Hematopoietic multipotent progenitor cell (in vitro differentiated cells): ENCODE measurements around the gene LARGE1. TPM values are rescaled to one million over a fixed set of nuclear protein-coding genes. Genes with fewer than 3 reads are reported as not detected.

Experiments used
- DNase-seq, 3 donors: peaks; one replicate each; pipeline ENCODE4 v3.0.0-alpha.2; 2011 to 2015; ENCODE audit warnings: low read depth in 2 of 3, low spot score in 2 of 3
- total RNA-seq: library from RNA; depleted of rRNA; stranded (reverse); fragments of >200 nt; gene quantifications from one replicate; pipeline ENCODE4 v1.2.3, GENCODE V29; 2012

LARGE1 gene
- total RNA-seq, 1 donor: 1.6 TPM

DNA sequence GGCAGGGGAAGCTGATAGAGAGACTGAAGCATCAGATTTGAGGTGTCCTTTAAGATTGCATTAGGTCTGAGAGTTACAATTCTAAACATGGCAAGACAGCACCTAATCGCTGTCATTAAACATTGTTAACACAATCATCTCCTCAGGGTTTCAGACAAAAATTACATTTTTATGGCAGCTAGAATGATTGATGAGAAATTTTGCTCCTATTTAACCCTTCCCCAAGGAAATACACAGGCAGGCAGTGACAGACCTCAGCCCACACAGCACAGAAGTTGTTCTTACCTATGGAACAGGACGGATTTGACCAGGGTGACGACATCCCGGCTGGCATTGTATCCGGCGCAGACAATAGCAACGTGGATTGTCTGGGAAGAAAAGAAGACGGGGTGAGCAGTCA, 294.3 kb downstream of the LARGE1 start:
- DNase-seq: no peak

- DNase-seq: no peak
Measured at GRCh38 chr22:33620085-33620484, 300.2 kb downstream of the LARGE1 start.

- no peak for DNase-seq
Measured at GRCh38 chr22:33606504-33606903, 313.8 kb downstream of the LARGE1 start.

DNA sequence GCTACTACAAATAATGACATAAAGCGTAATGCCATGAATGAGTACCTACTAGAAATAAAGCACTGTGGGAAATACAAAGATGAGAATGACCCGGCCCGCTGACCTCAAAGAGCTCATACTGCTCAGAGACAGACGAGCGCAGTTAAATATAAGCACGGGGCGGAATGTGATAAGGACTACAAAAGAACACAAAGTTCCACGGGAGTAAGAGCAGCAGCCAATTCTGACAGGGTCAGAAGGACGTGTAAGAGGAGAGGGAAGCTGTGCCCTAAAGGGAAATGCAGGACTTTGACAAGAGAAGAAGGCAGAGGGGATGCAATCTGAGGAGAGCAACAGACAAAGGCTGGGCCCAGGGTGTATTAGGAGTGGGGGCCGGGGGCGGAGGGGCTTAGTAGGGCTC, 314.6 kb downstream of the LARGE1 start:
- DNase-seq: no peak

GRCh38 chr22:33605221-33605620, 315.1 kb downstream of the LARGE1 start:
- no peak for DNase-seq

DNA sequence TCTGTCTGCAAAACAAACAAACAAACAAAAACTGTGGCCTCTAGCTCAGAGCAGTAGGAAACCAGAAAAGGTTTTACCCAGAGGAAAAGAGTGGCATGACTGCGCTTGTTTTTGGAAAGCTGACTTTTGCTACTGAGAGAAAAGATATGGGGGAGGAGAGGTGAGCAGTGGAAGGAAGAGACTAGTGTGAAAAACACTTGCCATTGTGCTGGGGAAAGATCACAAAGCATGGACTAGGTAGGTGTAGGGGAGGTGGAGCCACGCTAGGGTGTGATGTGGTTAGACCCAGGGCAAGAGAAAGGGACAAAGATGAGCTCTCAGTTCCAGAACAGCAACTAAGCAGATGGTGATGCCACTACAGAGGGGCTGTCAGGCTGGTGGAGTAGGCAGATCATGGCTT, 319.2 kb downstream of the LARGE1 start:
- DNase-seq: no peak

- DNase-seq: no peak
Measured at GRCh38 chr22:33600595-33600994, 319.7 kb downstream of the LARGE1 start.

- no peak for DNase-seq
Measured at GRCh38 chr22:33600113-33600512, 320.2 kb downstream of the LARGE1 start.

- DNase-seq: no peak
Measured at GRCh38 chr22:33599596-33599995, 320.7 kb downstream of the LARGE1 start.

GRCh38 chr22:33598821-33599220, 321.5 kb downstream of the LARGE1 start:
- no peak for DNase-seq

GRCh38 chr22:33597274-33597985, 322.8 kb downstream of the LARGE1 start:
- DNase-seq: no peak

DNA sequence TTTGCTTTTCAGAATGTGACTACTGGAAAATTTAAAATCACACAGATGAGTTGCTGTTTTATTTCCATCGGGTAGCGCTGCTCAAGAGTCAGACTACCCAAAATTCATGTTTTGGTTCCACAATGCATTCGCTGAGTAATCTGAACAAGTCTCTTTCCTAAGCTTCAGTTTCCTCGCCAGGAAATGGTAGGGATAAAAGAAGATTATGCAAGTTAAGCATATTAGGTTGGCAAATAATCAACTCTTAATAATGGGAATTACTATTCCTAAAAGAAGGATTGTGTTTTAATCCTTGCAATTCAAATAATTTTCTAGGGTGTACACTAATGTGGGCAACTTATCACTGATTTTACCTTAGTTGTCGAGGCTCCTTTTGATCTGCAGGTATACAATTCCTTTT, 326.5 kb downstream of the LARGE1 start:
- DNase-seq: no peak

- DNase-seq: no peak
Measured at GRCh38 chr22:33591946-33592345, 328.3 kb downstream of the LARGE1 start.

GRCh38 chr22:33589297-33589696, 331.0 kb downstream of the LARGE1 start:
- no peak for DNase-seq

- no peak for DNase-seq
Measured at GRCh38 chr22:33588860-33589259, 331.4 kb downstream of the LARGE1 start.

GRCh38 chr22:33584152-33584551, 336.1 kb downstream of the LARGE1 start:
- DNase-seq: no peak

GRCh38 chr22:33582822-33583400, 337.4 kb downstream of the LARGE1 start:
- DNase-seq: no peak

- DNase-seq: no peak
Measured at GRCh38 chr22:33580310-33580709, 340.0 kb downstream of the LARGE1 start.

DNA sequence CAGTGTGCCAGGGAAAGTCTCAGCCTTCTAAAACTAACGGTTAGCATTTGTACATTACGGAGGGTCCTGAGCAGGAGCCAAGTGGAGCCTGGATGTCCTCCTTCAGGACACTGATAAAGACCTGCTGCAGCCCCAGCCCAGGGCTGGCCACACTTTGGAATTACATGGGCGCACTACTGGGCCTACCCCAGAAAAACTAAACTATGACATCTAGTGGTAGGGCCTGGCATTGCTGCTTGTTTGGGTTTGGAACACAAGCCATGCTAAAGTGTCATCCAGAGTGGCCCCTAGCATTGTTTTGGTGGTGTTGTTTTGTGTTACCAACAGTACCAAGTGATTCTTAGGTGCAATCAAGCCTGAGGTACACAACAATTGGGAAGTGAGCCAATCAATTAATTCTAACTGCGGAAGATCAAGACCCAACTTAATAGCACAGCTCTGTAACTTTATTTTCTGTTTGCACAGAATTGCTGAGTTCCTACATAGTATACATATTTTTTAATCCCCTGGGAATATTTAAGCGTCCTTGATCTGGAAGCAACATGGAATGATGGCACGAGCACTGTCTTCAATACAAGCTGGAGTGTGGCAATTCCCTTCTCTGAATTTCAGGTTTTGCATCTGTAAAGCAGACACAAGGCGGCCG, 340.7 kb downstream of the LARGE1 start:
- peak in 2 of 3 donors; percentile 40 to 70 for DNase-seq

DNA sequence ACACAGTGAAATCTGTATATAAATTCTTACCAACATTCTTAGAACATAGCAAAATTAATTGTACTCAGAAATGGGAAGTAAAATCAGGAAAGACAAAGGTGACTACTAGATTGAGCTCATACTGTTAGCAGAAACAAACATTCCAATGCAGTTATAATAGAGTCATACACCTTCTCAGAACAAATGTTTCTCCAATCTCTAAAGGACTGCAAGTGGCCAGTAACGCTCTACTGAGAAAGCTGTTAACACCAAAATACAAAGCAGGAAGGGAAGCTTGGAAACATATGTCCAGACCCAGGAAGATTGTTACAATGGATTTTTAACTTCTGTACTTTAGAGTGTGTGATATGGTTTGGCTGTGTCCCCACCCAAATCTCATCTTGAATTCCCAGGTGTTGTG, 341.5 kb downstream of the LARGE1 start:
- no peak for DNase-seq

DNA sequence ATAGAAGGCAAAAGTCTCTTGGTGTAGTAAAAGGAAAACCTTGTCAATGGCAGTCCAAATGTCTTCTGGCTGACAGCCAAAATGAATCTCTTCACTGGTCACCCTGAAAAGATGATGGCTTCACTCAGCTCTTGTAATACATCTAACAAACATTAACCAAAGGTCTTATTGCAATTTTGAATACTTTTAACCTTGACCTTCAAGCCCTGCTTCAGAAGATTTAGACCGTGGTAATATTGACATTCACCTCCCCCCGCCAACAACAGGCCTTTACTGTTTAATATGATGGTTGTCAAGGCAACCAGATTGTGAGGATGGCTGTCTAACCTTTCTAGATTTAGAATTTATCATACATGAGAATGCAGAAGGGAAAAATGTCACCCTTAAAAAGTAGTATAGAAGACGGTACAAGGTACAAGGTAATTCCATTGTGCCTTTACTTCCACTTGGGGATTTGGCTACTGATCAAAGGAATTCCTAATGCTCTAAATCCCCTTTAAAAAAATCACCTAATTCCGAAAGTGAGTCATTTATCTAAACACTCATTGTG, 342.3 kb downstream of the LARGE1 start:
- no peak for DNase-seq

- DNase-seq: no peak
Measured at GRCh38 chr22:33576205-33576604, 344.1 kb downstream of the LARGE1 start.
